Caco-2 (cell line): Measurements from ENCODE around the gene F10. TPM values are rescaled to one million over a fixed set of nuclear protein-coding genes. Genes with fewer than 3 reads are reported as not detected.

Experiments
- BruUV-seq: library from RNA; stranded (reverse); fragments of 400-500 nt; replicated peaks from 2 replicates; lab custom pipeline; 2021; lab: Mats Ljungman, UMichigan
- CTCF ChIA-PET: fragments of 300-600 bp; sonication (Branson Sonifier 250); formaldehyde crosslinking; loops from one replicate; lab custom pipeline; 2022; ENCODE audit warnings: antibody characterized with exemption; lab: Charles Lee
- POLR2A ChIA-PET: fragments of 300-600 bp; sonication (Branson Sonifier 250); formaldehyde crosslinking; loops from one replicate; lab custom pipeline; 2022; ENCODE audit warnings: antibody characterized with exemption; lab: Charles Lee
- DNase-seq, 2 experiments: peaks; one replicate each; pipeline versions ENCODE4 v3.0.0 to v3.0.0-alpha.2; 2020 to 2022
- H3K27me3 ChIP-seq: replicated peaks from 2 replicates; pipeline ENCODE4 v1.6.0; 2011; ENCODE audit warnings: low read length; ENCODE audit not compliant: control insufficient read depth, insufficient read depth
- H3K36me3 ChIP-seq: 2 replicates; pipeline ENCODE4 v1.5.1; 2011; ENCODE audit warnings: low read length; ENCODE audit not compliant: control insufficient read depth, insufficient read depth
- H3K4me1 ChIP-seq: fragments of 250-450 bp; sonication (Bioruptor Pico); 2 replicates; pipeline ENCODE4 v1.5.1; 2020; ENCODE audit warnings: mild to moderate bottlenecking
- H3K4me3 ChIP-seq: 2 replicates; pipeline ENCODE4 v1.5.1; 2011; ENCODE audit warnings: low read depth, mild to moderate bottlenecking, control low read depth, low read length
- H3K9me3 ChIP-seq: fragments of 250-450 bp; sonication (Bioruptor Pico); 2 replicates; pipeline ENCODE4 v1.5.1; 2020; ENCODE audit warnings: mild to moderate bottlenecking, moderate library complexity
- H3K27ac Mint-ChIP-seq: one replicate; pipeline ENCODE4 v1.8.0; 2022; ENCODE audit warnings: mixed read lengths; ENCODE audit not compliant: unreplicated experiment
- H3K27me3 Mint-ChIP-seq: one replicate; pipeline ENCODE4 v1.8.0; 2022; ENCODE audit warnings: mixed read lengths; ENCODE audit not compliant: insufficient read depth, unreplicated experiment
- H3K36me3 Mint-ChIP-seq: one replicate; pipeline ENCODE4 v1.8.0; 2022; ENCODE audit warnings: mild to moderate bottlenecking, mixed read lengths; ENCODE audit not compliant: insufficient read depth, unreplicated experiment
- H3K4me1 Mint-ChIP-seq: one replicate; pipeline ENCODE4 v1.8.0; 2022; ENCODE audit warnings: low read depth, mixed read lengths; ENCODE audit not compliant: unreplicated experiment
- H3K4me3 Mint-ChIP-seq: one replicate; pipeline ENCODE4 v1.8.0; 2022; ENCODE audit warnings: mild to moderate bottlenecking, moderate library complexity, mixed read lengths; ENCODE audit not compliant: unreplicated experiment
- H3K9me3 Mint-ChIP-seq: one replicate; pipeline ENCODE4 v1.8.0; 2022; ENCODE audit warnings: mixed read lengths; ENCODE audit not compliant: unreplicated experiment
- intact Hi-C: fragments of 100-400 bp; cut with micrococcal nuclease; formaldehyde crosslinking; loops from one replicate; pipeline ENCODE4 v1.10.0; 2022; ENCODE audit not compliant: unreplicated experiment
- total RNA-seq: library from RNA; stranded (reverse); gene quantifications from 2 replicates; pipeline ENCODE4 v1.2.3, GENCODE V29; 2022
- TF ChIP-seq, protein P1 (sequence below), 2 experiments: fragments of 200-600 bp in 1 of 2; IDR thresholded peaks; 1 replicate in 1 of 2; 2 replicates in 1 of 2; pipeline versions ENCODE4 v1.5.1 to v1.8.0; 2011 to 2022; ENCODE audit warnings: antibody characterized with exemption in 1 of 2, control low read depth in 1 of 2, inconsistent platforms in 1 of 2, low read depth in 1 of 2, low read length in 1 of 2, mild to moderate bottlenecking in 1 of 2, moderate library complexity in 1 of 2; ENCODE audit not compliant: insufficient read depth in 1 of 2, severe bottlenecking in 1 of 2, unreplicated experiment in 1 of 2

Gene F10
- total RNA-seq, 1 experiment from 2014 or later, result 34.3 TPM

DNA sequence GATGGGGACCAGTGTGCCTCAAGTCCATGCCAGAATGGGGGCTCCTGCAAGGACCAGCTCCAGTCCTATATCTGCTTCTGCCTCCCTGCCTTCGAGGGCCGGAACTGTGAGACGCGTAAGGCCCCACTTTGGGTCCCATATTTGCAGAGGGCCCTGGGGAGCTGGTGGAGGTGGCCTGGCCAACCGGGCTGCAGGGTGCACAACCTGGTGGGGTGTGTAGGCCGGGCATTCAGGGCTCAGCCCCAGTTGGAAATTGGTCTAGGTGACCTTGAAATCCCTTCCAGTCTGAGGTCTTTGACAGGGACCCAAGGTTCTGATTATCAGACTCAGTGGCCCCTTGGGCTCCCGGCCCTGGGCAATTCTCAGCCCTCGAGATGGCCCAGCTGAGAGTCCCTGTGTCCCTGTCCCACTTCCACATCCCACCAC is 8.7 kb upstream of the F10 start:
- DNase-seq, result no peak
- Mint-ChIP-seq H3K4me3 (no peak overlapping the region), H3K27ac (no peak overlapping the region), H3K36me3 (peaks cover 7% of the 10 kb centered on the region), H3K4me1 (no peaks in the 10 kb centered on the region), H3K27me3 (no peaks in the 10 kb centered on the region), H3K9me3 (no peaks in the 10 kb centered on the region)
- POLR2A ChIA-PET, result no interaction called here
- H3K4me1 ChIP-seq, result peaks cover 8% of the 10 kb centered on the region
- no peaks in the 10 kb centered on the region for H3K27me3 ChIP-seq
- intact Hi-C loops, result no loop called here
- CTCF ChIA-PET, result no interaction called here
- BruUV-seq, result no TSS peak
- H3K4me3 ChIP-seq, result no peak overlapping the region
- no peaks in the 10 kb centered on the region for H3K36me3 ChIP-seq
- TF ChIP-seq, protein P1, sequence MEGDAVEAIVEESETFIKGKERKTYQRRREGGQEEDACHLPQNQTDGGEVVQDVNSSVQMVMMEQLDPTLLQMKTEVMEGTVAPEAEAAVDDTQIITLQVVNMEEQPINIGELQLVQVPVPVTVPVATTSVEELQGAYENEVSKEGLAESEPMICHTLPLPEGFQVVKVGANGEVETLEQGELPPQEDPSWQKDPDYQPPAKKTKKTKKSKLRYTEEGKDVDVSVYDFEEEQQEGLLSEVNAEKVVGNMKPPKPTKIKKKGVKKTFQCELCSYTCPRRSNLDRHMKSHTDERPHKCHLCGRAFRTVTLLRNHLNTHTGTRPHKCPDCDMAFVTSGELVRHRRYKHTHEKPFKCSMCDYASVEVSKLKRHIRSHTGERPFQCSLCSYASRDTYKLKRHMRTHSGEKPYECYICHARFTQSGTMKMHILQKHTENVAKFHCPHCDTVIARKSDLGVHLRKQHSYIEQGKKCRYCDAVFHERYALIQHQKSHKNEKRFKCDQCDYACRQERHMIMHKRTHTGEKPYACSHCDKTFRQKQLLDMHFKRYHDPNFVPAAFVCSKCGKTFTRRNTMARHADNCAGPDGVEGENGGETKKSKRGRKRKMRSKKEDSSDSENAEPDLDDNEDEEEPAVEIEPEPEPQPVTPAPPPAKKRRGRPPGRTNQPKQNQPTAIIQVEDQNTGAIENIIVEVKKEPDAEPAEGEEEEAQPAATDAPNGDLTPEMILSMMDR (IDR thresholded peaks at IDR 0.05; ENCODE audit: insufficient read depth in 1 of 2, low read depth in 1 of 2, low read length in 1 of 2, severe bottlenecking in 1 of 2, unreplicated experiment in 1 of 2), result no peak
- H3K9me3 ChIP-seq, result peaks cover 8% of the 10 kb centered on the region; the same call in 1 of the 2 replicates

DNA sequence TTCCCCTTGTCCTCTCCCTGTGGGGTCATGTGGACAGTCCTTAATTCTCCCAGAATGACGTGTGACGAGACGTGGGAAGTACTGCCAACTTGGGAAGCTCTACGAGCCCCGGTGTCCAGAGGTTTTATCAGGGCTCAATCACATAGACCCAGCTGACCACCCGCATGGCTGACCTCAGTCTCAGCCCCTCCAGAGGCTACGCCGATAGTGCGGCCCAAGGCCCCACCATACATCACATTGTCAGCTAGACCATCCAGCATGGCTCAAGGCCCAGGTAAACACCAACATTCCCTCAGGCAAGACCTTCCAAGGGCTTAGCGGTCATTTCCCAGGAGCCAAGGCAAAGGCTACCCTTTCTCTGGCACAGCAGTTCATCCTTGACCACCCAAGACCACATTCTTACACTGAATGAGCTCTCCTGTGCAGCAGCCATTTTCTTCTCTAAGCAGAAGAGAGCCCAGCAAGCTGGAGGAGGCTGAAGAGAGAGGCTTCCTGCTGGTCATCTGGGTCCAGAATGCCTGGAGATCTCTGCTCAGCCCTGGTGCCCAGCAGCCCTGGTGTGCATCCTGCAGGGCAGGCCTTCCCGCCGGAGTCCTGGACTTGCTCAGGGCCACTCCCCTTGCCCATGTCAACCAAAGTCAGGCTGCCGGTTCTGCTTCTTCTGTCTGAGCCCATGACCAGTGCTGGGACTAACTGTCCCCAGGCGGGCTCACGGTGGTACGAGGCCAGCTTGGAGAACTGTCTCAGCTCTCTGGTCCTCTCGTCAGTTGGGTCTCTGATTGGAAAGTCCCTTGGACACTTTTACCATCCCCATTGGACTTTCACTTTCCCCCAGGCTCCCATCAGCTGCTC is 7.9 kb upstream of the F10 start:
- Histone ChIP-seq H3K36me3 (no peaks in the 10 kb centered on the region), H3K27me3 (no peaks in the 10 kb centered on the region), H3K9me3 (peaks cover 3% of the 10 kb centered on the region; the same call in 1 of the 2 replicates), H3K4me1 (peaks cover 8% of the 10 kb centered on the region), H3K4me3 (no peak overlapping the region)
- TF ChIP-seq, protein P1 (IDR thresholded peaks at IDR 0.05; ENCODE audit: insufficient read depth in 1 of 2, low read depth in 1 of 2, low read length in 1 of 2, severe bottlenecking in 1 of 2, unreplicated experiment in 1 of 2), result no peak
- Mint-ChIP-seq H3K4me3 (no peak overlapping the region), H3K4me1 (no peaks in the 10 kb centered on the region), H3K36me3 (no peaks in the 10 kb centered on the region), H3K9me3 (no peaks in the 10 kb centered on the region), H3K27me3 (no peaks in the 10 kb centered on the region), H3K27ac (no peak overlapping the region)
- CTCF ChIA-PET, result no interaction called here
- DNase-seq, result peak in 1 of 2 experiments; percentile 35
- intact Hi-C loops, result no loop called here
- no TSS peak for BruUV-seq
- POLR2A ChIA-PET, result no interaction called here

DNA sequence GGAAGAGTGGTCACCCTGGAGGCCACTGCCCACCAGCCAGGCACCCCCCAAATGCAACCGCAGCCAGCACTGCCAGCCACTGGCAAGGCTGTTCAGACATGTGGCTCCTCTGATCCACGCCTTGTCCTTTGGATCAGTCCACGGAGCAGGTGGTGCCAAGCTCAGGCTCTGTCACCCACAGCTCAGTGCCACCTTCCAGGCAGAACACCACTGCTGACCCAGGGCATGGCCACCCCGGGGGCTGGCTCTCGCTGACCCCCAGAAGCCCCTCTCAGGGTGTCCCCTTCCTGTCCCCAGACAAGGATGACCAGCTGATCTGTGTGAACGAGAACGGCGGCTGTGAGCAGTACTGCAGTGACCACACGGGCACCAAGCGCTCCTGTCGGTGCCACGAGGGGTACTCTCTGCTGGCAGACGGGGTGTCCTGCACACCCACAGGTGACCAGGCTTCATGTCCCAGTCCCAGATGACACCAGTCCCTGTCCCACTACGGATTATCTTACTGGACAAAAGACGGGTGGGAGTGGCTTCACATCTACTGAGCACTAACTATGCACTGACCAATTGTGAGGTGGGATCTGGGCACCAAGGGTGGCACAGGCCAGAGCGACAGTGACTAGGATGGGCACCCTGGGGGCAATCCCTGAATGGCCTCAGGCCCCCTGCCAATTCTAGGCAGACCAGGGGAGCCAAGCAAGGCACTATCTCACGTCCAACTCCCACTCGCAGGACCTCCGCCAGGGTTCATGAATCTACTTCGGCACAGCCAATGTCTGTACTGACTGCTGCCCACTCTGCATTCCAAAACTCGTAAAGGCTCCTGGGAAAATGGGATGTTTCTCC is 7.0 kb upstream of the F10 start:
- POLR2A ChIA-PET, result no interaction called here
- DNase-seq, result no peak
- TF ChIP-seq, protein P1 (IDR thresholded peaks at IDR 0.05; ENCODE audit: insufficient read depth in 1 of 2, low read depth in 1 of 2, low read length in 1 of 2, severe bottlenecking in 1 of 2, unreplicated experiment in 1 of 2), result no peak
- intact Hi-C loops, result no loop called here
- H3K36me3 Mint-ChIP-seq, result no peaks in the 10 kb centered on the region
- BruUV-seq, result no TSS peak
- no peak overlapping the region for H3K27ac Mint-ChIP-seq
- no peak overlapping the region for H3K4me3 Mint-ChIP-seq
- no peaks in the 10 kb centered on the region for H3K9me3 Mint-ChIP-seq
- no peaks in the 10 kb centered on the region; the same call in 1 of the 2 replicates for H3K9me3 ChIP-seq
- H3K36me3 ChIP-seq, result no peaks in the 10 kb centered on the region
- H3K4me1 Mint-ChIP-seq, result no peaks in the 10 kb centered on the region
- H3K4me3 ChIP-seq, result no peak overlapping the region
- H3K4me1 ChIP-seq, result peaks cover 8% of the 10 kb centered on the region
- H3K27me3 ChIP-seq, result no peaks in the 10 kb centered on the region
- no peaks in the 10 kb centered on the region for H3K27me3 Mint-ChIP-seq
- CTCF ChIA-PET, result no interaction called here
